CD4-positive, alpha-beta memory T cell (primary cell): Measurements from ENCODE around the gene MALAT1. TPM values are rescaled to one million over a fixed set of nuclear protein-coding genes. Genes with fewer than 3 reads are reported as not detected.

Source experiments
- CTCF ChIA-PET: fragments of 350-600 bp; sonication (Branson Sonifier 250); formaldehyde crosslinking; loops from one replicate; lab custom pipeline; 2021; ENCODE audit warnings: inconsistent platforms; ENCODE audit not compliant: partially characterized antibody; lab: Charles Lee
- POLR2A ChIA-PET: fragments of 350-600 bp; sonication (Branson Sonifier 250); formaldehyde crosslinking; loops from one replicate; lab custom pipeline; 2021; ENCODE audit not compliant: partially characterized antibody; lab: Charles Lee
- DNase-seq, 5 donors: peaks; one replicate each; pipeline versions ENCODE4 v3.0.0 to v3.0.0-alpha.2; 2020 to 2022; ENCODE audit warnings: mixed read lengths in 1 of 5
- H3K27ac ChIP-seq: one replicate; pipeline ENCODE4 v1.7.0; 2013; ENCODE audit warnings: low read depth, low read length
- H3K27me3 ChIP-seq: 2 replicates; pipeline ENCODE4 v1.7.0; 2013; ENCODE audit warnings: mild to moderate bottlenecking, low read length, moderate library complexity; ENCODE audit not compliant: insufficient read depth
- H3K36me3 ChIP-seq: 2 replicates; pipeline ENCODE4 v1.7.0; 2013; ENCODE audit warnings: mild to moderate bottlenecking, low read length, moderate library complexity; ENCODE audit not compliant: insufficient read depth
- H3K4me1 ChIP-seq: 2 replicates; pipeline ENCODE4 v1.7.0; 2013; ENCODE audit warnings: mild to moderate bottlenecking, low read length, moderate library complexity; ENCODE audit not compliant: insufficient read depth
- H3K4me3 ChIP-seq, 2 donors: one replicate each; pipeline ENCODE4 v1.7.0; 2013; ENCODE audit warnings: low read length in 2 of 2, mild to moderate bottlenecking in 1 of 2
- H3K9me3 ChIP-seq, 2 donors: one replicate each; pipeline ENCODE4 v1.7.0; 2013; ENCODE audit warnings: low read length in 2 of 2, control low read depth in 1 of 2; ENCODE audit not compliant: control insufficient read depth in 1 of 2
- H3K27ac Mint-ChIP-seq, 7 donors: one replicate each; pipeline ENCODE4 v1.8.0; 2020 to 2021; ENCODE audit warnings: mixed read lengths in 7 of 7, mild to moderate bottlenecking in 6 of 7, inconsistent platforms in 3 of 7, moderate library complexity in 3 of 7
- H3K27me3 Mint-ChIP-seq, 2 donors: one replicate each; pipeline ENCODE4 v1.8.0; 2020 to 2021; ENCODE audit warnings: mixed read lengths in 2 of 2
- H3K36me3 Mint-ChIP-seq, 2 donors: one replicate each; pipeline ENCODE4 v1.8.0; 2020 to 2021; ENCODE audit warnings: mixed read lengths in 2 of 2, inconsistent platforms in 1 of 2, mild to moderate bottlenecking in 1 of 2
- H3K4me1 Mint-ChIP-seq, 4 donors: one replicate each; pipeline ENCODE4 v1.8.0; 2020 to 2021; ENCODE audit warnings: mixed read lengths in 4 of 4, mild to moderate bottlenecking in 1 of 4
- H3K4me3 Mint-ChIP-seq, 8 donors: one replicate each; pipeline ENCODE4 v1.8.0; 2020 to 2021; ENCODE audit warnings: mixed read lengths in 8 of 8, mild to moderate bottlenecking in 7 of 8, moderate library complexity in 6 of 8, inconsistent platforms in 3 of 8
- H3K9me3 Mint-ChIP-seq, 8 donors: one replicate each; pipeline ENCODE4 v1.8.0; 2020 to 2021; ENCODE audit warnings: mixed read lengths in 8 of 8, mild to moderate bottlenecking in 5 of 8, inconsistent platforms in 3 of 8, moderate library complexity in 1 of 8
- intact Hi-C: fragments of 100-400 bp; cut with micrococcal nuclease; formaldehyde crosslinking; loops from one replicate; pipeline ENCODE4 v1.15.1; 2023
- polyA plus RNA-seq, 2 donors: library from polyadenylated mRNA; unstranded; fragments of 300-500 nt; fragmentation: Illumina TruSeq; gene quantifications; one replicate each; pipeline ENCODE4 v1.2.3, GENCODE V29; 2021
- total RNA-seq, 2 experiments: library from RNA; stranded (reverse); gene quantifications; one replicate each; pipeline ENCODE4 v1.2.3, GENCODE V29; 2021

Gene MALAT1
- total and polyA plus RNA-seq, 4 experiments from 2014 or later, result 2,969 to 29,932 (median 16,273) TPM

- H3K4me1 ChIP-seq, result peaks cover 38% of the 10 kb centered on the region
- Mint-ChIP-seq H3K4me1 (peaks cover 19 to 46% (median 31%) of the 10 kb centered on the region in 4 donors), H3K27ac (peak overlapping the region in 2 of 7 donors; percentile 42 to 77), H3K27me3 (no peaks in the 10 kb centered on the region), H3K9me3 (no peaks in the 10 kb centered on the region), H3K36me3 (peaks cover 10 to 42% of the 10 kb centered on the region in 2 donors), H3K4me3 (peak overlapping the region in 1 of 8 donors; percentile 43)
- intact Hi-C loops, result no loop called here
- DNase-seq, result peak in 1 of 5 donors; percentile 22
- no peaks in the 10 kb centered on the region for H3K27me3 ChIP-seq
- POLR2A ChIA-PET, result interaction anchor here (1.1 to 10.2 kb wide), 4 partner anchors 27 to 126 kb away, joined by 3 to 171 read pairs (median 3); partner anchors contain the start of genes MALAT1 and PCNX3
- peaks cover 44% of the 10 kb centered on the region for H3K36me3 ChIP-seq
- no peaks in the 10 kb centered on the region for H3K9me3 ChIP-seq
- no peak overlapping the region for H3K27ac ChIP-seq
- CTCF ChIA-PET, result interaction anchor here (0.9 to 1.4 kb wide), 4 partner anchors 16 to 69 kb away, joined by 3 to 4 read pairs (median 3); no protein-coding TSS in a partner anchor
- no peak overlapping the region for H3K4me3 ChIP-seq
Observed at GRCh38 chr11:65528819-65529350, 30.0 kb downstream of the MALAT1 start.

GRCh38 chr11:65529475-65530156 lies 30.8 kb downstream of the MALAT1 start:
- peaks cover 14 to 39% (median 25%) of the 10 kb centered on the region in 4 donors for H3K4me1 Mint-ChIP-seq
- Histone ChIP-seq H3K4me1 (peaks cover 30% of the 10 kb centered on the region), H3K36me3 (peaks cover 44% of the 10 kb centered on the region), H3K27me3 (no peaks in the 10 kb centered on the region), H3K4me3 (no peak overlapping the region), H3K9me3 (no peaks in the 10 kb centered on the region), H3K27ac (no peak overlapping the region)
- no peaks in the 10 kb centered on the region for H3K9me3 Mint-ChIP-seq
- ChIA-PET CTCF (interaction anchor here (1.2 to 3.2 kb wide), 4 partner anchors 12 to 68 kb away, joined by 3 to 19 read pairs (median 4); no protein-coding TSS in a partner anchor), POLR2A (interaction anchor here (0.8 to 10.2 kb wide), 8 partner anchors 11 to 127 kb away, joined by 3 to 171 read pairs (median 3); partner anchors contain the start of genes MALAT1, PCNX3 and ZNRD2)
- intact Hi-C loops, result no loop called here
- peak overlapping the region; percentile 33 to 88 (median 71) for H3K27ac Mint-ChIP-seq
- no peaks in the 10 kb centered on the region for H3K27me3 Mint-ChIP-seq
- peaks cover 14 to 45% of the 10 kb centered on the region in 2 donors for H3K36me3 Mint-ChIP-seq
- H3K4me3 Mint-ChIP-seq, result peak overlapping the region in 1 of 8 donors; percentile 48
- peak in 1 of 5 donors; percentile 39 for DNase-seq

- DNase-seq, result peak in 2 of 5 donors; percentile 33 to 61
- Mint-ChIP-seq H3K36me3 (peaks cover 17 to 48% of the 10 kb centered on the region in 2 donors), H3K4me3 (peak overlapping the region in 2 of 8 donors; percentile 23 to 48), H3K27ac (peak overlapping the region; percentile 33 to 88 (median 71)), H3K4me1 (peaks cover 14 to 38% (median 24%) of the 10 kb centered on the region in 4 donors), H3K9me3 (no peaks in the 10 kb centered on the region), H3K27me3 (no peaks in the 10 kb centered on the region)
- H3K4me1 ChIP-seq, result peaks cover 30% of the 10 kb centered on the region
- H3K27ac ChIP-seq, result no peak overlapping the region
- H3K36me3 ChIP-seq, result peaks cover 47% of the 10 kb centered on the region
- no peaks in the 10 kb centered on the region for H3K27me3 ChIP-seq
- ChIA-PET POLR2A (interaction anchor here (0.7 to 10.2 kb wide), 8 partner anchors 10 to 127 kb away, joined by 3 to 171 read pairs (median 3); partner anchors contain the start of genes FAM89B, MALAT1 and ZNRD2), CTCF (interaction anchor here (1.2 to 3.2 kb wide), 4 partner anchors 11 to 68 kb away, joined by 3 to 19 read pairs (median 4); no protein-coding TSS in a partner anchor)
- intact Hi-C loops, result no loop called here
- H3K9me3 ChIP-seq, result no peaks in the 10 kb centered on the region
- no peak overlapping the region for H3K4me3 ChIP-seq
Observed at GRCh38 chr11:65530157-65530496, 31.3 kb downstream of the MALAT1 start.

- Mint-ChIP-seq H3K36me3 (peaks cover 17 to 51% of the 10 kb centered on the region in 2 donors), H3K4me1 (peaks cover 11 to 19% (median 15%) of the 10 kb centered on the region in 4 donors), H3K4me3 (no peak overlapping the region), H3K9me3 (no peaks in the 10 kb centered on the region), H3K27me3 (no peaks in the 10 kb centered on the region), H3K27ac (peak overlapping the region in 1 of 7 donors; percentile 13)
- intact Hi-C loops, result no loop called here
- Histone ChIP-seq H3K27ac (no peak overlapping the region), H3K36me3 (peaks cover 47% of the 10 kb centered on the region), H3K4me1 (peaks cover 14% of the 10 kb centered on the region), H3K9me3 (no peaks in the 10 kb centered on the region), H3K27me3 (no peaks in the 10 kb centered on the region), H3K4me3 (no peak overlapping the region)
- POLR2A ChIA-PET, result interaction anchor here (0.9 to 10.2 kb wide), 2 partner anchors 9 to 31 kb away, joined by 3 to 171 read pairs; partner anchors contain the start of gene MALAT1
- DNase-seq, result peak in 1 of 5 donors; percentile 29
- CTCF ChIA-PET, result interaction anchor here (3.2 kb wide), 1 partner anchor 9 kb away, joined by 19 read pairs; no protein-coding TSS in a partner anchor
Observed at GRCh38 chr11:65532388-65533064, 33.7 kb downstream of the MALAT1 start.

- ChIA-PET CTCF (interaction anchor here (4.1 kb wide), 1 partner anchor 54 kb away, joined by 17 read pairs; no protein-coding TSS in a partner anchor), POLR2A (interaction anchor here (3.2 to 8.8 kb wide), 2 partner anchors 9 to 31 kb away, joined by 10 to 77 read pairs; partner anchors contain the start of gene SCYL1)
- intact Hi-C loops, result no loop called here
- H3K27ac ChIP-seq, result no peak overlapping the region
- no peak for DNase-seq
- H3K4me1 ChIP-seq, result peaks cover 8% of the 10 kb centered on the region
- H3K9me3 ChIP-seq, result no peaks in the 10 kb centered on the region
- Mint-ChIP-seq H3K27ac (no peak overlapping the region), H3K4me3 (no peak overlapping the region), H3K4me1 (peaks cover 2 to 8% (median 3%) of the 10 kb centered on the region in 4 donors), H3K9me3 (no peaks in the 10 kb centered on the region), H3K36me3 (peaks cover 15 to 41% of the 10 kb centered on the region in 2 donors), H3K27me3 (no peaks in the 10 kb centered on the region)
- peaks cover 42% of the 10 kb centered on the region for H3K36me3 ChIP-seq
- H3K4me3 ChIP-seq, result no peak overlapping the region
- no peaks in the 10 kb centered on the region for H3K27me3 ChIP-seq
Observed at GRCh38 chr11:65535102-65535501, 36.3 kb downstream of the MALAT1 start.

GRCh38 chr11:65536412-65537295 lies 37.8 kb downstream of the MALAT1 start:
- H3K9me3 Mint-ChIP-seq, result no peaks in the 10 kb centered on the region
- no peak for DNase-seq
- no peaks in the 10 kb centered on the region for H3K27me3 Mint-ChIP-seq
- CTCF ChIA-PET, result interaction anchor here (1.1 to 4.1 kb wide), 5 partner anchors 28 to 121 kb away, joined by 3 to 17 read pairs (median 3); partner anchors contain the start of gene EHBP1L1
- Histone ChIP-seq H3K27ac (no peak overlapping the region), H3K9me3 (no peaks in the 10 kb centered on the region), H3K4me1 (peaks cover 12% of the 10 kb centered on the region), H3K27me3 (no peaks in the 10 kb centered on the region), H3K4me3 (no peak overlapping the region), H3K36me3 (peaks cover 27% of the 10 kb centered on the region)
- peak overlapping the region in 2 of 7 donors; percentile 35 to 65 for H3K27ac Mint-ChIP-seq
- POLR2A ChIA-PET, result interaction anchor here (0.6 to 8.8 kb wide), 12 partner anchors 9 to 78 kb away, joined by 3 to 77 read pairs (median 4); partner anchors contain the start of genes EHBP1L1, FAM89B, KCNK7 and MALAT1
- H3K4me1 Mint-ChIP-seq, result peaks cover 4 to 20% (median 7%) of the 10 kb centered on the region in 4 donors
- intact Hi-C loops, result no loop called here
- no peak overlapping the region for H3K4me3 Mint-ChIP-seq
- peaks cover 13 to 33% of the 10 kb centered on the region in 2 donors for H3K36me3 Mint-ChIP-seq
